NCI-H2029 treated with DMSO at 0.1 percent for 48 hours (cell line): ENCODE data around the gene AKT1.
"Not testable (repeated sequence)": the region's sequence is repeated elsewhere in the genome, so short reads cannot be mapped to it uniquely, and the experiment has no call there.

Experiments
- DNase-seq: peaks from one replicate; lab custom pipeline; 2025; lab: John Stamatoyannopoulos, UW

Gene AKT1

DNA sequence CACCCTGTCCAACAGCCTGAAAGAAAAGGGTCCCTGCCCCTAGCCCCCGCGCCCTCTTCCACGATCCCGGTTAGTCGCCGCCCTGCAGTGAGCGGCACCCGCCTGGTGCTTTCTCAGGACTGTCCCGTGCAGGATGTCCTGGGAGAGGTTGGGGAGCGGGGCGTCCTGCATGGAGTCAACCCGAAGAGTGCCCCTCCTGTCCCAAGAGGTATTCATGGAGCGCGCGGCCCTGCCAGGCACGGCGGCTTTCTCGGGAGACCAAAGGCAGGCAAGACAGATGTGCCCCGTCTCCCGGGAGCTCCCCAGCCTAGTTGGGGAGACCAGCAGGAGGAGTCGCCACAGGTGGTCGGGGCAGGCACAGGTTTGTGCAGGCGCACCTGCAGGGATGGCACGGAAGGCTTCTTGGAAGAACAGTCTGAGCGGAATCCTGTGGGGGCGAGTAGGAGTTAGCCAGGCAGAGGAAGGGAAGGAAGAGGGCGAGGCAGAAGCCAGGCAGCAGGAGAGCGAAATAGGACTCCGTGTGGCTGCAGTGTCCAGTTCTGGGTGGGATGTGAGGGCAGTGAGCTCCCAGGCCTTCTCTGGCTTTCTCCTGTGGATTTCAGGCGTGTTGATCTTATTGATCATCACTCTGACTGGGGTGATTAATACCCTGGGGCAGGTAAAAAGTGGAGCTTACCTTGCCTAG lies 41.9 kb downstream of the AKT1 start:
- no peak for DNase-seq

DNA sequence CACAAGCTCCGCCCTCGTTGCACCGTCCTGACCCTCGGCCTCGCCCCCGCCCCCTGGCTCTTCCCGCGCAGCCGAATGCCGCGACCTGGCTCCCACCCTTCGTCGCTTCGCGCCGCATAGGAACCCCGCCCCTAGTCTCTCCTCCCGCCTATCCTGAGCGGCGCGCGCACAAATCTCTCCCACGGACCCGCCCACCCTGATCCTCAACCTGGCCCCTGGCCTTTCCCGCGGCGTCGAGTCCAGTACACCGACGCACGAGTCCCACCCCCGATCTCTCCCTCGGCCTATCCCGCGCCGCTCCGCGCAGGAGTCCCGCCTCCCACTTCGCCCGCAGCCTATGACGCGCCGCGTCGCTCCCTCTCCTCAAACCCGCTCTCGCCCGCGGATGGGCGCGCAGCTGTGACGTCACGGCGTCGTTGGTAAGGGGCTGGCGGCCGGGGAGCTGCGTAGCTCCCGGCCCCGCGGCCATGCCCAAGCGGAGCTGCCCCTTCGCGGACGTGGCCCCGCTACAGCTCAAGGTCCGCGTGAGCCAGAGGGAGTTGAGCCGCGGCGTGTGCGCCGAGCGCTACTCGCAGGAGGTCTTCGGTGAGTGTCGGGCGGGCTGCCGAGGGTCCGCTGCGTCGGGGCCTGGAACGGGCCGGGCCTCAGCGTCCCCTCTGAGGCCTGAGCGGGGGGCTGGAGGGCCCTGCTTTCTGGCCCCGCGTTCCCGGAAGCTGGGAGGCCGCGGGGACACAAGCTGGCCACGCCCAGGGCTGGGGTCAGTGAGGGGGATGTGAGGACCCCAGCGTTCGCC lies 42.6 kb downstream of the AKT1 start, which contains the start of gene SIVA1:
SIVA1 (plus strand) TSS at position 413 of the 793 bp plus-strand sequence; CDS start at position 468, 55 bp downstream.
- peak; percentile 89 for DNase-seq

- no peak for DNase-seq
Observed at GRCh38 chr14:104752423-104752734, 43.2 kb downstream of the AKT1 start.

GRCh38 chr14:104751539-104752422 lies 43.8 kb downstream of the AKT1 start:
- no peak for DNase-seq

GRCh38 chr14:104750753-104751057 lies 44.8 kb downstream of the AKT1 start:
- not testable (repeated sequence) for DNase-seq

GRCh38 chr14:104750056-104750752 lies 45.3 kb downstream of the AKT1 start:
- DNase-seq = no peak

GRCh38 chr14:104749111-104749649 lies 46.4 kb downstream of the AKT1 start:
- DNase-seq = no peak

DNA sequence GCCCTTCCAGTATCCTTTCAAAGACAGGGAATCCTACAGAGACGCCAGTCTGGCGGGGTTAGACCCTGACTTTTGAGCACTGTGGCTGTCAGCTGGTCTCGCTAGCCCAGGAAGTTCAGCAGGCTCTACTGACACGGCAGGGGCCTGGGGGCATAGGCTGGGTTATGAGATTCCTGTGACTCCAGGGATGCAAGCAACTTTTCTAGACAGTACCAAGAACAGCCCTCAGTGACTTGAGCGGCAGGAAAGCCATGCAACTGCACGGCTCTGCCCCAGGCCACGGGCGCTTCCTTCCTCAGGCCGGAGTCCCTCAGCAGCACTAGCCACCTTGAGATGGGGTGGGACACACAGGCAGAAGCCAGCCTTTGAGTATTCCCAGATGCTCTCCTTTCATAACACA lies 47.7 kb downstream of the AKT1 start:
- no peak for DNase-seq

DNA sequence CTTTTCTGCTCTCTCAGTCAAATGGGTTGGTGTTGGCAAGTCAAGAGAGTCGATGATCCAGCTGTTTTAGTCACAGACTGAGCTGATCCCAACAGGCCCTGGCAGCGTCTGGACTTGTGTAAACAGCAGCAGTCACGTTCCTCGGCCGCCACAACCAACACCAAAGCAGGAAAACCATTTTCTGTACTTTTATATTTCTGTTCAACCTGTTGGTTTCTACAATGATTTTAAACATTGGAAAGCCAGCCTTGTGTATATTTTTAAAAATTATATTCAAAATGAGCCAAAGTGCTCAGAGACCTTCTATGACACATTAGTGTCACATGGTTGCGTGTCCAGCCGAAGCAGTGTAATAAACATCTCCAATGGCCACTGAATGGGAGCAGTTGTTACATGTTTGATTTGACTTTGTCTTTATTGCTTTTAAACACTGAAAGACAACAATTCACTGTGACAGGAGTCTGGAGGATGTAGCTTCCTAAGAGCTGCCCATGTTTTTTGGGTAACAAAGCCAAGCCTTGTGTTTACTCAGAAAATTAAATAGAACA lies 48.5 kb downstream of the AKT1 start:
- no peak for DNase-seq

GRCh38 chr14:104746071-104746545 lies 49.4 kb downstream of the AKT1 start:
- DNase-seq = no peak

GRCh38 chr14:104745431-104745830 lies 50.1 kb downstream of the AKT1 start:
- DNase-seq = no peak

DNA sequence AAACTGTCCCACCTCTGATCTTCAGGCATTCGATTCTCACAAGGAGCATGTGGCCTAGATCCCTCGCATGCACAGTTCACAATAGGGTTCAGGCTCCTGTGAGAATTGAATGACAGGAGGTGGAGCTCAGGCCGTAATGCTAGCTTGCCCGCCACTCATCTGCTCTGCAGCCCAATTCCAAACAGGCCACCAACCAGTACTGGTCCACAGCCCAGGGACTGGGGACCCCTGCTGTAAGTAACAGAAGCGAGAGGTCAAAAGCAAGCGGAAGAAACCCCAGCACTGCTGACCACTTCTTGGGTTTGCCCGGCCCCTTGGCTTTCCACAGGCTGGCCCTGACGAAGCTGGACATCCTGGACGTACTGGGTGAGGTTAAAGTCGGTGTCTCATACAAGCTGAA lies 51.1 kb downstream of the AKT1 start:
- DNase-seq = no peak

- DNase-seq = no peak
Observed at GRCh38 chr14:104743461-104744380, 51.8 kb downstream of the AKT1 start.

DNA sequence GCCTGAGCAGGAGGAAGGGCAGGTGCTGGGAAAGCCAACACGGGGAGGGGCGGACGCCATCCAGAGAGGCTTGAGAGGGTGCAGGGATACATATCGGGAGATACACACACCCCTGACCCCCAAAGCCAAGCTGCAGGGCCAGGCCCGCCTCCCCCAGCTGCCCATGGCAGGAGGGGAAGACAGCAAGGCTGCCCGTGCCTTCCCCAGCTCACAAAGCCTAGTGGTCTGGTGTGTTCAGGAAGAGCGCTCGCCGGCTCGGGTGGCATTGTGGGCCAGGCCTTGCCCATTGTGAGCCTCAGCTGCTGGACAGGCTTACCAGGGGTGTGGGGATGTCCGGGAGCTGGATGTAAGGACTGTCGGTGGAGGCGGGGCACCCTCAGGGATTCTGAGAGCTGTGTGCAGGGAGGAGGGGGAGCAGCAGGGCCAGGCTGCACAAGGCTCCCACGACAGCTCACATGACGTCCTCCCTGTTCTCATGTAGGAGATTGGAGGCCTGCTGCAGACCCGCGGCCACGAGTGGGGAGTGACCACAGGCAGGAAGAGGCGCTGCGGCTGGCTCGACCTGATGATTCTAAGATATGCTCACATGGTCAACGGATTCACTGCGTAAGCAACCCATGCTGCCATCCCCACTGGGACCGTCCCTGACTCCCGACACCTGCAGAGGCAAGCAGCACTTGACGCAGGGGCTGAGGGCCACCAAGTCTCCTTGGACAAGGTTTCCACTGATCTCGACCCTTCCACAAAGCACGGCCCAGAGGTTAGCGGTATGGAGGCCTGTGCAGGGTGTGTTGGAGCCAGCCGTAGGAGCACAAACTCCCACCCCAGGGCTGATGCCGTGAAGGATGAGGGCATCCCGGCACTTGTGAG lies 52.7 kb downstream of the AKT1 start:
- no peak for DNase-seq

DNA sequence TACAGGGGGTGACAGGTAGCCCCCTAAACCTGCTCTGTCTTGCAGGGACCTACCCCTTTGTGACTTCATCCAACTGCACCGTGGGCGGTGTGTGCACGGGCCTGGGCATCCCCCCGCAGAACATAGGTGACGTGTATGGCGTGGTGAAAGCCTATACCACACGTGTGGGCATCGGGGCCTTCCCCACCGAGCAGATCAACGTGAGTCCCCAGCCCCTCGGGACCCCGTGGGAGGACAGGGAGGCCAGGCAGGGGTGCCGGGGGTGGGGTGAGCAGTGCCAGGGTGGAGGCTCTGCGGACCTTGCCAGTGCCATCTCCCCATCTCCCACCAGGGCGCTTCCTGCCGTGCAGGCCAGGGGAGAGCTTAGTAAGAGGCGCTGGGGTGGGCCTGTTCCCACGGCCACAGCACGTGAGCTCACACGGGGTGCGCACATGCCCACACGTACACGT lies 53.7 kb downstream of the AKT1 start:
- no peak for DNase-seq

DNA sequence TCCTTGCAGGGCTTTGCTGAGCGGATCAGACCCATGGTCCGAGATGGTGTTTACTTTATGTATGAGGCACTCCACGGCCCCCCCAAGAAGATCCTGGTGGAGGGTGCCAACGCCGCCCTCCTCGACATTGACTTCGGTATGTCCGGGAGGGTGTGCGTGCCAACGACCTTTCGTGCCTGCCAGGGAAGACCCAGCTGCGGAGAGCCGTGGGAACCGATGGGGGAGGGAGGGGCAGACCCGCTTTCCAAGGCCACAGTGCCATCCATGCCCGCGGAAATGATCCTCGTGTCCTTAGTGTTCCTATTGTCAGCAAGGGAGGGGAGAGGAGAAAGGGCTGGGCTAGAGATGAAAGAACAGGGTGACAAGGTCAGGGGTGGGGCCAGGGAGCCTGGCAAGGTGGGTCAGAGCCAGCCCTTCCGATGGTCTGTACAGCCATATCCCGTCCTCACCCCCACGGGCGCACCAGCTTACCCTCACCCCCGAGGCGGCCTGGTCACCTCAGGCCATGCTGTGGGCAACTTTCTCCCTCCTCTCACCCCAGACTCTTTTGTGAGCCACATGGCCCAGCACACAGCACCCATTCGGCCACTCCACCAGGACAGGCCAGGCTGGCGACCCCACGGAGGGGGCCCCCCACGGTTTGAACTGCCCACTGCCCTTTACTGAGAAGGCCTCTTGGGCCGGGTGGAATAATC lies 54.3 kb downstream of the AKT1 start:
- no peak for DNase-seq

GRCh38 chr14:104739546-104740516 lies 55.7 kb downstream of the AKT1 start:
- no peak for DNase-seq
